GM12891 (cell line): ENCODE data around the gene LAMC2.
A peak's percentile ranks its signal among the peaks of the same experiment; 100 is the strongest.

ENCODE experiments used
- DNase-seq: peaks from one replicate; pipeline ENCODE4 v3.0.0; 2011; ENCODE audit warnings: low spot score; ENCODE audit not compliant: insufficient read length
- FAIRE-seq: peaks from 2 replicates; lab custom pipeline; 2011; peaks lifted over from hg19 to GRCh38; lab: Jason Lieb, UNC
- PAX5 ChIP-seq: IDR thresholded peaks from 2 replicates; pipeline ENCODE4 v1.6.1; 2011; ENCODE audit warnings: low read length, moderate library complexity, mild to moderate bottlenecking; ENCODE audit not compliant: insufficient read depth, severe bottlenecking
- POLR2A ChIP-seq: IDR thresholded peaks from 2 replicates; pipeline ENCODE4 v1.6.1; 2011; ENCODE audit warnings: low read depth, low read length, control low read depth
- POLR2AphosphoS5 ChIP-seq: IDR thresholded peaks from 2 replicates; pipeline ENCODE4 v1.6.1; 2011; ENCODE audit warnings: low read depth, low read length, control low read depth
- POU2F2 ChIP-seq: IDR thresholded peaks from 2 replicates; pipeline ENCODE4 v1.6.1; 2011; ENCODE audit warnings: low read depth, mild to moderate bottlenecking, control low read depth, low read length, moderate library complexity
- SPI1 ChIP-seq: IDR thresholded peaks from 2 replicates; pipeline ENCODE4 v1.6.1; 2011; ENCODE audit warnings: low read depth, low read length, control low read depth
- TAF1 ChIP-seq: IDR thresholded peaks from 2 replicates; pipeline ENCODE4 v1.6.1; 2011; ENCODE audit warnings: low read depth, low read length, control low read depth

LAMC2 gene

GRCh38 chr1:183219616-183220009, 33.5 kb downstream of the LAMC2 start:
- no peak for DNase-seq
- no peak for TF ChIP-seq POLR2AphosphoS5
- no peak for TF ChIP-seq TAF1
- no peak for FAIRE-seq

GRCh38 chr1:183222909-183223308, 36.8 kb downstream of the LAMC2 start:
- DNase-seq (no peak), FAIRE-seq (no peak)
- TF ChIP-seq SPI1 (no peak), POLR2A (no peak), POU2F2 (no peak), PAX5 (no peak), POLR2AphosphoS5 (no peak), TAF1 (no peak)

GRCh38 chr1:183223467-183223866, 37.4 kb downstream of the LAMC2 start:
- FAIRE-seq (no peak), DNase-seq (no peak)
- TF ChIP-seq SPI1 (no peak), POLR2A (no peak), POU2F2 (no peak), PAX5 (no peak), POLR2AphosphoS5 (no peak), TAF1 (no peak)

GRCh38 chr1:183226361-183226760, 40.3 kb downstream of the LAMC2 start:
- TF ChIP-seq PAX5 (no peak), TAF1 (no peak), POLR2AphosphoS5 (no peak), SPI1 (no peak), POLR2A (no peak), POU2F2 (no peak)
- FAIRE-seq (no peak), DNase-seq (no peak)

- FAIRE-seq (no peak), DNase-seq (no peak)
- TF ChIP-seq POLR2AphosphoS5: no peak
- no peak for TF ChIP-seq POLR2A
These were observed 40.9 kb downstream of the LAMC2 start for GRCh38 chr1:183226963-183227362.

GRCh38 chr1:183227422-183228346, 41.6 kb downstream of the LAMC2 start:
- no peak for TF ChIP-seq POU2F2
- TF ChIP-seq SPI1: no peak
- FAIRE-seq (peak; percentile 60), DNase-seq (peak; percentile 37)

GRCh38 chr1:183228347-183229220, 42.5 kb downstream of the LAMC2 start:
- no peak for TF ChIP-seq POU2F2
- no peak for TF ChIP-seq POLR2AphosphoS5
- no peak for TF ChIP-seq TAF1
- no peak for TF ChIP-seq POLR2A
- no peak for TF ChIP-seq PAX5
- TF ChIP-seq SPI1: no peak
- DNase-seq: no peak
- no peak for FAIRE-seq

- TF ChIP-seq POLR2AphosphoS5: no peak
- no peak for TF ChIP-seq SPI1
- no peak for TF ChIP-seq POU2F2
- TF ChIP-seq POLR2A: no peak
- TF ChIP-seq TAF1: no peak
- no peak for TF ChIP-seq PAX5
- DNase-seq (no peak), FAIRE-seq (no peak)
These were observed 44.3 kb downstream of the LAMC2 start for GRCh38 chr1:183230413-183230812.

- TF ChIP-seq POLR2A (no peak), TAF1 (no peak), PAX5 (no peak), POLR2AphosphoS5 (no peak), SPI1 (no peak)
- DNase-seq (no peak), FAIRE-seq (no peak)
These were observed 45.5 kb downstream of the LAMC2 start for GRCh38 chr1:183231545-183231944.

- no peak for FAIRE-seq
- TF ChIP-seq SPI1 (no peak), POLR2AphosphoS5 (no peak), POU2F2 (no peak), TAF1 (no peak), POLR2A (no peak), PAX5 (no peak)
These were observed 47.0 kb downstream of the LAMC2 start for GRCh38 chr1:183233113-183233512.

More at GRCh38 chr1:183233113-183233512, 47.0 kb downstream of the LAMC2 start:
- no peak for DNase-seq
